HG03103 (cell line): ENCODE data around the gene TPD52L1.
"Not testable (repeated sequence)": the region's sequence is repeated elsewhere in the genome, so short reads cannot be mapped to it uniquely, and the experiment has no call there.

Source experiments
- ATAC-seq: cut with Tn5 transposase; IDR thresholded peaks from one replicate; pipeline ENCODE4 v1.9.1; 2021; ENCODE audit warnings: low read depth; ENCODE audit not compliant: unreplicated experiment

TPD52L1 gene

DNA sequence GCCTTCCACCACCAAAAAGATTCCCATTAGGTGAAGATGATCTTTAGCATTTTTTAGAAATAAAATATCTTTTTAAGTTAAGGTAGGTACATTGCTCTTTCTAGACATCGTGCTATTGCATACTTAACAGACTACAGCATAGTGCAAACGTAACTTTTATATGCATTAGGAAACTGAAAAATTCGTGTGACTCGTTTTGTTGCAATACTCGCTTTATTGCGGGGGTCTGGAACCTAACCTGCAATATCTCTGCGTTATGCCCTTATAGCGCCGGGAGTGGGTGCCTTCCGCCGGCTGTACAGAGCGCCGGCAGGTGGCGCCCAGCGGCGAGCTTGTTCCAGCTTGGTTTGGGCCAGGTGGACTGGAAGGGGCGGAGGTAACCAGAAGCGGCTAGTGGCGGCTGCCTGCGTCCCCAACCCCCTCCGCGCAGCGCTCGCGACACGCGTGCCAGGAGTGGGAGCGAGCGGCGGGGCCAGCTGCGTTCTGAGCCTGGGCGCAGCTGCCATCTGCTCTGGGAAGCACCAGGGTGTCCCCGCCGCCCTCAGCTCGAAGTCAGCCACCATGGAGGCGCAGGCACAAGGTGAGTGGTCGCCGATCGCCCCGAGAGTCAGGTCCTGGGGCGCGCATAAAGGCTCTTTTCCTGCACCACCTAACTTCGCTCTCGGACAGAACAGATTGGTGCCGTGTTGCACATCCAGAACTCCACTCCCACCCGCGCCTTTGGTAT lies at the start of gene TPD52L1:
Gene TPD52L1 (plus strand): TSS at position 383 of the 727 bp plus-strand sequence. CDS start 179 bp downstream, at position 562.
- peak; percentile 97 for ATAC-seq

- no peak for ATAC-seq
Measured at GRCh38 chr6:125104425-125104824, 49.1 kb upstream of the TPD52L1 start.

DNA sequence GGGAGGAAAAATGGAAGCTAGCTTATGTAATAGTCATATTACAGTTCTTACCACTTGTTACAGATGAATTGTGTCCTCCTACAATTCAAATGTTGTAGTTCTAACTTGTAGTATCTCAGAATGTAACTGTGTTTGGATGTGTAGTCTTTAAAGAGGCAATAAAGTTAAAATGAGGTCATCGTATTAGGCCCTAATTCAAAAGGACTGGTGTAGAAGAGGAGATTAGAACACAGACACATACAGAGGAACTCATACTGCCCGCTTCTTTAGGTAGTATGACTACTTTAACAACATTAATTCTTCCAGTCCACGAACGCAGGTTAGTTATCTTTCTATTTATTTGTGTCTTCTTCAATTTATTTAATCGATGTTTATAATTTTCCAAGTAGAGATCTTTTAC lies 46.5 kb upstream of the TPD52L1 start:
- ATAC-seq = no peak

DNA sequence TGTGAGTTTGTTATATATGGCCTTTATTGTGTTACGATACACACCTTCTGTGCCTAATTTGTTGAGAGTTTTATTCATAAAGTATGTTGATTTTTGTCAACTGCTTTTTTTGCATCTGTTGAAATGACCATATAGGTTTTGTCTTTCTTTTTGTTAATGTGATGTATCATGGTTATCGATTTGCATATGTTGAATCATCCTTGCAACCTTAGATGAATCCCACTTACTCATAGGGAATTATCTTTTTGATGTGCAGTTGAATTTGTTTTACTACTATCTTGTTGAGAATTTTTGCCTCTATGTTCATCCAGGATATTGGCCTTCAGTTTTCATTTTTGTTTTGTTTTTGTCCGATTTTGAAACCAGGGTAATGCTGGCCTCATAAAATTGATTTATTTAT lies 45.7 kb upstream of the TPD52L1 start:
- no peak for ATAC-seq

DNA sequence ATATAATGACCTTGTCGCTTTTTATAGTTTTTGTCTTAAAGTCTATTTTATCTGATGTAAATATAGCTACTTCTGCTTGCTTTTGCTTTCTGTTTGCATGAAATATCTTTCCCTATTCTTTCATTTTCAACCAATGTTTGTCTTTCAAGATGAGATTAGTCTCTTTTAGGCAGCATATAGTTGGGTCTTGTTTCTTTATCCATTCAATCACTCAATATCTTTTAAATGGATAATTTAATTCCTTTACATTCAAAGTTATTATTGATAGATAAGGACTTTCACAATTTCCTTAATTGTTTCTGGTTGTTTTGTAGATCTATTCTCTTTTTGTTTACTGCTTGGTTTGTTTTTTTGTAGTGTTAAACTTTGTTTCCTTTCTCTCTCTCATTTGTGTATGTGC lies 43.5 kb upstream of the TPD52L1 start:
- ATAC-seq = no peak

- ATAC-seq = no peak
Measured at GRCh38 chr6:125111219-125111983, 42.2 kb upstream of the TPD52L1 start.

DNA sequence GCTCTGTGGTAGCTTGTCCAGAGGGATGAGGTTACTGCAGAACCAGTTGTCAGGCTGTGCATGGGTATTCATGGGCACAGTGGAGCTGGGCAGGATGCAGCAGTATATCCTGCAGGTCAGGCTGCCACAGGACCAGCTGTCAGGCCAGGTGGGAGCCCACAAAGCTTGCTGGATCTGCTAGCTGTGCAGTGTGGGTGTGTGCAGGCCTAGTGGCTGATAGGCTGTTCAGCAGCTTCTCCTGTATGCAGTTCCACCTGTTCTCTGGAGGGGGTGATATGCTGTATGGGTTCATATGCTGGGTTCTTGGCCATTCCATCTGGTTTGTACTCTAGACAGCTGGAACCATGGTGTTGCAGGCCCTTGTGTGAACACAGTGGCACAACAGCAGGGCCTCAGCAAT lies 40.6 kb upstream of the TPD52L1 start:
- ATAC-seq = no peak

- ATAC-seq = peak; percentile 52
Measured at GRCh38 chr6:125114248-125114858, 39.2 kb upstream of the TPD52L1 start.

DNA sequence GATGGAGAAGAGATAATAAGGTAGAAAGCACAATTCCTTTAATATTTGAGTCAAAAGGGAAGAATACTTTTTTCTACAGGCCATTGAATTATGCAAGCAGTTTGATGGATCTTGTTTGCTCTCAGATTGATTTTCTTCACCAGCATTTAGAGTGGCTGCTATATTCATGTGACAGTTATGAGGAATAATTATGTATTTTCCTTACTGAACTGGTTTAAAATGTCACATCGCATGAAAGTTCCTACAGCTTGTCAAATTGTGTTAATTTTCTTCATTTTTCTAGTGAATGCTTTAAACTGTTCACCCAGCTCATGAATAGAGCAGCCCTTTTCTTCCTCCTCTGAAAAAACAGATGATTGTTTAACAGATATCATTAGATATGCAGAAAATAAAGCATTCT lies 37.4 kb upstream of the TPD52L1 start:
- ATAC-seq = no peak

- no peak for ATAC-seq
Measured at GRCh38 chr6:125116710-125117109, 36.9 kb upstream of the TPD52L1 start.

DNA sequence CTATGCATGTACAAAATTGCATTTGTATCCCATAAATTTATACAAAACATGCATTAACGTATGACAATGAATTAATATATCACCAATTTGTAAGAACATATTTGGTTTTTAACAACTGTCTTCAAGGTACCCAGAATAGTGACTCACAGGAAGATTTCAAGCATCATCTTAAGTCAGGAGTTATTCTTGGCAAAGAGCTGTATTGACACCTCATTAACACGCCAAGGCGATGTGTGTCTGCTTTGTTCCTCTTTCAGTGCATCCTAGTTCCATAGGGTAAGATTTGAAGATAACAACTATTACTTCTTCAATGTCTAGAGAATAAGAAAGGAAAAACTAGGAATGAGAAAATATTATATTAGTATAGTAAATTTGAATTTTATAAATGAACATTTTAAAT lies 35.8 kb upstream of the TPD52L1 start:
- ATAC-seq = no peak

- ATAC-seq = no peak
Measured at GRCh38 chr6:125120054-125120590, 33.5 kb upstream of the TPD52L1 start.

- ATAC-seq = no peak
Measured at GRCh38 chr6:125121894-125122293, 31.7 kb upstream of the TPD52L1 start.

DNA sequence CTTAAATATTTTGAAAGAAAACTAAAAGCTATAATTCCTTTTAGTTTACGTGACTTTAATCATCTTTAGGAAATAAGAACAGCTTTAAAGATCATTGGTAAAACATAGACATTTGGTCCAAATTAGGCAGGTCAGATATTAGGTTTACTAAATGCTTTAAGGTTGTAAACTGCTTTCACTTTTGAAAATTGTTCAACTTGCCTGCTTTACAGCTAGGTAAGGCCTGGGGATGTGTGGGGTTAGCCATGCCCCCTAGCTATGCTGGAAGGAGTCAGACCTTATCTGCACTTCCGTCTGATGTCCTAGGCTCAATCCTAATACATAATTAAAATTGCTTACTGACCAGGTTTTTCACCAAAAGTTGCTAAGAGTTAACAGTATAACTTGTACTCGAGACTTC lies 30.5 kb upstream of the TPD52L1 start:
- no peak for ATAC-seq

DNA sequence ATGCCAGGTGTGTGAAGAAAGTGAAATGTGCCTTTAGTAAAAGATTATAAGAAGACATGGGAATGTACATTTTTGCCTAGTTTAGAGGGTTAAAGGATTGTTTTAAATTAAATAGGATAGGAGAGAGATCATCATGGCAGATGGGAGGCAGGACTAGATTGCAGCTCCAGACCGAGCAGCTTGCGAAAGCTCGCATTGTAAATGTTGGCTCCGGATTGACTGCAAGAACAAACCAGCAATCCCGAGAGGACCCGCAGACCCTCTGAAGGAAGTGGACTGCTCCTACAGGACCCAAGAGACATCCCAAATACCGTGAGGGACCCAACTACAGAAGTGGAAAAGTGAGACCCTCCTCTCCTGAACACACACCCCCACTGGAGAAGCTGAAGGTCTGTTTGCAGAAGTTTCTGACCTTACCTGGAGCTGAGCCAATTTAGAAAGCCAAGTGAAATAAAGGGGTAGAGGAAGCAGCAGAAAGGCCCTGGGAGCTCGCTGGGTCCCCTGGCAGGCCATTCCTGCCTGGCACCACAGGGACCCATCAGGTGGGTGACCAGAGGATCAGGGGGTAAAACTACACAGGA lies 30.0 kb upstream of the TPD52L1 start:
- no peak for ATAC-seq

GRCh38 chr6:125124049-125124669 lies 29.4 kb upstream of the TPD52L1 start:
- ATAC-seq = no peak

- ATAC-seq = not testable (repeated sequence)
Measured at GRCh38 chr6:125125856-125126255, 27.7 kb upstream of the TPD52L1 start.

GRCh38 chr6:125129354-125129753 lies 24.2 kb upstream of the TPD52L1 start:
- no peak for ATAC-seq

DNA sequence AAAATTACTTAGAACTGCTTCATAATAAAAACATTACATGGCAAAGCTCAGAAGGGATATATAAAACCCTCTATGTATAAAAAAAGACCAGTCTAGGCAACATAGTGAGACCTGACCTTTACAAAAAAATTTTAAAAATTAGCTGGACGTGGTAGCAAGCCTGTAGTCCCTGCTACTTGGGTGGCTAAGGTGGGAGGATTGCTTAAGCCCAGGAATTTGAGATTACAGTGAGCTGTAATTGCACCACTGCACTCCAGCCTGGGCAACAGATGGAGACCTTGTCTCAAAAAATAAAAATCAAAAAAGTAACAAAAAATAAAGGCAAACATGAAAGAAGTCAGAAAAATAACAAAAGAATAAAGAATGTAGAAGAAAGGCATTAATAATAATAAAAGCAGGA lies 21.5 kb upstream of the TPD52L1 start:
- no peak for ATAC-seq

GRCh38 chr6:125136378-125136777 lies 17.2 kb upstream of the TPD52L1 start:
- ATAC-seq = no peak

- ATAC-seq = no peak
Measured at GRCh38 chr6:125138083-125138482, 15.5 kb upstream of the TPD52L1 start.
